OCI-LY1 (cell line): ENCODE data around the gene EML4.

Source experiments
- EZH2 ChIP-seq: fragments of 200-600 bp; sonication (generic), shearing (Covaris generic); IDR thresholded peaks from 2 replicates; pipeline ENCODE4 v1.8.0; 2017; ENCODE audit warnings: borderline replicate concordance, mixed run types, mild to moderate bottlenecking, antibody characterized with exemption, low read length, moderate library complexity, mixed read lengths
- TF ChIP-seq, protein P1 (sequence below): fragments of 200-600 bp; sonication (generic), shearing (Covaris generic); IDR thresholded peaks from 2 replicates; pipeline ENCODE4 v1.5.1; 2017; ENCODE audit warnings: mild to moderate bottlenecking, antibody characterized with exemption, low read length, moderate library complexity, mixed read lengths

DNA sequence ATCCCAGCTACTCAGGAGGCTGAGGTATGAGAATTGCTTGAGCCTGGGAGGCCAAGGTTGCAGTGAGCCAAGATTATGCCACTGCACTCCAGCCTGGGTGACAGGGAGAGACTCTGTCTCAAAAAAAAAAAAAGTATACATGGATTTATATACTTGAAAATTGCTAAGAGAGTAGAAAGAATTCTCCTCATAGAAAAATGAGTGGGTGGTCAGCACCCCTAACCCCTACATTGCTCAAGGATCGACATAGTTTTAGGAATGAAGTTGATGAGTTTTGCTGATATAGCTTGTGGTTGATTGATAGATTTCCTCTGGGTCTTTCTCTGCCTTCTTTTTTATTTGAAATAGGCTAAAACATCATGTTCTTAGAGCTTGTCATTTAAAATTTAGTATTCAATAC lies 58.9 kb downstream of the EML4 start:
- TF ChIP-seq, protein P1, sequence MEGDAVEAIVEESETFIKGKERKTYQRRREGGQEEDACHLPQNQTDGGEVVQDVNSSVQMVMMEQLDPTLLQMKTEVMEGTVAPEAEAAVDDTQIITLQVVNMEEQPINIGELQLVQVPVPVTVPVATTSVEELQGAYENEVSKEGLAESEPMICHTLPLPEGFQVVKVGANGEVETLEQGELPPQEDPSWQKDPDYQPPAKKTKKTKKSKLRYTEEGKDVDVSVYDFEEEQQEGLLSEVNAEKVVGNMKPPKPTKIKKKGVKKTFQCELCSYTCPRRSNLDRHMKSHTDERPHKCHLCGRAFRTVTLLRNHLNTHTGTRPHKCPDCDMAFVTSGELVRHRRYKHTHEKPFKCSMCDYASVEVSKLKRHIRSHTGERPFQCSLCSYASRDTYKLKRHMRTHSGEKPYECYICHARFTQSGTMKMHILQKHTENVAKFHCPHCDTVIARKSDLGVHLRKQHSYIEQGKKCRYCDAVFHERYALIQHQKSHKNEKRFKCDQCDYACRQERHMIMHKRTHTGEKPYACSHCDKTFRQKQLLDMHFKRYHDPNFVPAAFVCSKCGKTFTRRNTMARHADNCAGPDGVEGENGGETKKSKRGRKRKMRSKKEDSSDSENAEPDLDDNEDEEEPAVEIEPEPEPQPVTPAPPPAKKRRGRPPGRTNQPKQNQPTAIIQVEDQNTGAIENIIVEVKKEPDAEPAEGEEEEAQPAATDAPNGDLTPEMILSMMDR: no peak
- no peak for TF ChIP-seq EZH2
